HepG2 (cell line): ENCODE measurements around the gene GPBAR1. TPM values are rescaled to one million over a fixed set of nuclear protein-coding genes. Genes with fewer than 3 reads are reported as not detected.
A peak's percentile ranks its signal among the peaks of the same experiment; 100 is the strongest.

Experiments used
- CTCF ChIP-seq: sonication (generic); formaldehyde crosslinking; IDR thresholded peaks from 2 replicates; pipeline ENCODE4 v1.5.0; 2020; ENCODE audit warnings: mild to moderate bottlenecking, missing genetic modification reagents, moderate library complexity
- ELF1 ChIP-seq: sonication (generic); formaldehyde crosslinking; IDR thresholded peaks from 2 replicates; pipeline ENCODE4 v1.4.0; 2020; ENCODE audit warnings: missing genetic modification reagents
- FOXA1 ChIP-seq, 2 experiments: fragments of 450-650 bp in 1 of 2; sonication (generic) in 1 of 2; formaldehyde crosslinking in 1 of 2; IDR thresholded peaks; 2 replicates each; pipeline versions ENCODE4 v1.4.0 to v1.6.1; 2016 to 2020; ENCODE audit warnings: missing genetic modification reagents in 1 of 2
- FOXA3 ChIP-seq: IDR thresholded peaks from 2 replicates; pipeline ENCODE4 v1.6.1; 2016; ENCODE audit warnings: missing genetic modification reagents, missing compliant biosample characterization
- HNF4A ChIP-seq: sonication (generic); formaldehyde crosslinking; IDR thresholded peaks from 2 replicates; pipeline ENCODE4 v1.4.0; 2020; ENCODE audit warnings: missing genetic modification reagents
- KAT8 ChIP-seq: IDR thresholded peaks from 2 replicates; pipeline ENCODE4 v1.6.1; 2016; ENCODE audit warnings: missing genetic modification reagents, missing compliant biosample characterization
- MAFF ChIP-seq: IDR thresholded peaks from 2 replicates; pipeline ENCODE4 v1.6.1; 2011; ENCODE audit warnings: low read depth, low read length, improper control_type of control experiment
- MED1 ChIP-seq: sonication (generic); formaldehyde crosslinking; IDR thresholded peaks from 2 replicates; pipeline ENCODE4 v1.4.0; 2020; ENCODE audit warnings: missing genetic modification reagents
- NCOR1 ChIP-seq: fragments of 200-600 bp; sonication (generic); IDR thresholded peaks from 2 replicates; pipeline ENCODE4 v1.7.0; 2017; ENCODE audit warnings: antibody characterized with exemption, low read length, borderline replicate concordance
- NR2F1 ChIP-seq, 2 experiments: fragments of 450-650 bp in 1 of 2; formaldehyde crosslinking in 1 of 2; IDR thresholded peaks; 2 replicates each; pipeline versions ENCODE4 v1.5.0 to v1.6.1; 2016 to 2020; ENCODE audit warnings: mild to moderate bottlenecking in 1 of 2, missing compliant biosample characterization in 1 of 2, missing genetic modification reagents in 1 of 2, moderate library complexity in 1 of 2
- REPIN1 ChIP-seq: sonication (generic); formaldehyde crosslinking; IDR thresholded peaks from 2 replicates; pipeline ENCODE4 v1.8.0; 2022; ENCODE audit warnings: missing genetic modification reagents, low read depth, mild to moderate bottlenecking, borderline replicate concordance
- SP4 ChIP-seq: sonication (generic); formaldehyde crosslinking; IDR thresholded peaks from 2 replicates; pipeline ENCODE4 v1.8.1; 2023; ENCODE audit warnings: mild to moderate bottlenecking, missing genetic modification reagents
- XRCC5 ChIP-seq: fragments of 200-400 bp; formaldehyde crosslinking; optimal IDR thresholded peaks from 2 replicates; pipeline ENCODE3; 2017; ENCODE audit warnings: mild to moderate bottlenecking, low read length
- YEATS4 ChIP-seq: sonication (generic); formaldehyde crosslinking; IDR thresholded peaks from 2 replicates; pipeline ENCODE4 v1.4.0; 2020; ENCODE audit warnings: missing genetic modification reagents, borderline replicate concordance
- ZFY ChIP-seq: sonication (generic); formaldehyde crosslinking; IDR thresholded peaks from 2 replicates; pipeline ENCODE4 v1.4.0; 2020; ENCODE audit warnings: missing genetic modification reagents
- ZGPAT ChIP-seq: IDR thresholded peaks from 2 replicates; pipeline ENCODE4 v1.6.1; 2016; ENCODE audit warnings: mild to moderate bottlenecking
- ZNF343 ChIP-seq: sonication (generic); formaldehyde crosslinking; IDR thresholded peaks from 2 replicates; pipeline ENCODE4 v1.4.0; 2020; ENCODE audit warnings: mild to moderate bottlenecking, missing genetic modification reagents
- ZNF563 ChIP-seq: sonication (generic); formaldehyde crosslinking; IDR thresholded peaks from 2 replicates; pipeline ENCODE4 v1.8.0; 2022; ENCODE audit warnings: mild to moderate bottlenecking, moderate library complexity, missing genetic modification reagents
- ZNF652 ChIP-seq: IDR thresholded peaks from 2 replicates; pipeline ENCODE4 v1.6.1; 2016; ENCODE audit warnings: low read depth, borderline replicate concordance
- ZNF746 ChIP-seq: sonication (generic); formaldehyde crosslinking; IDR thresholded peaks from 2 replicates; pipeline ENCODE4 v1.8.0; 2022; ENCODE audit warnings: mild to moderate bottlenecking, missing genetic modification reagents
- ZNF772 ChIP-seq: sonication (generic); formaldehyde crosslinking; IDR thresholded peaks from 2 replicates; pipeline ENCODE4 v1.5.0; 2020; ENCODE audit warnings: mild to moderate bottlenecking, missing genetic modification reagents
- polyA plus RNA-seq, 8 experiments: library from polyadenylated mRNA; depleted of rRNA in 3 of 8; stranded (reverse) in 7 of 8; unstranded in 1 of 8; fragments of >200 nt; fragmentation: Illumina TruSeq in 4 of 8; extraction: Trizol in 4 of 8; gene quantifications; 2 replicates each; pipeline versions ENCODE4 v1.2.1 to v1.2.3, GENCODE V29; 2011 to 2016; ENCODE audit warnings: low read depth in 4 of 8, missing spikeins in 1 of 8, mixed read lengths in 1 of 8; ENCODE audit not compliant: insufficient read depth in 1 of 8
- total RNA-seq, 5 experiments: library from RNA; depleted of rRNA; stranded (reverse); fragments of >200 nt; fragmentation: Illumina TruSeq; extraction: Trizol; gene quantifications; 2 replicates each; pipeline ENCODE4 v1.2.3, GENCODE V29; 2016; ENCODE audit warnings: low read depth in 1 of 5
- TF ChIP-seq, protein P1 (sequence below): sonication (generic); formaldehyde crosslinking; conservative IDR thresholded peaks from 2 replicates; pipeline ENCODE4 v1.8.1; 2023; ENCODE audit warnings: missing genetic modification reagents
- TF ChIP-seq, protein P2 (sequence below): sonication (generic); formaldehyde crosslinking; IDR thresholded peaks from 2 replicates; pipeline ENCODE4 v1.5.1; 2020; ENCODE audit warnings: missing genetic modification reagents, mild to moderate bottlenecking, borderline replicate concordance

Gene GPBAR1
- total and polyA plus RNA-seq, 2 of the 13 experiments (the other 11 are each of a cell fraction or from before 2014, with no cell fraction given), result 0.05 to 0.09 TPM

DNA sequence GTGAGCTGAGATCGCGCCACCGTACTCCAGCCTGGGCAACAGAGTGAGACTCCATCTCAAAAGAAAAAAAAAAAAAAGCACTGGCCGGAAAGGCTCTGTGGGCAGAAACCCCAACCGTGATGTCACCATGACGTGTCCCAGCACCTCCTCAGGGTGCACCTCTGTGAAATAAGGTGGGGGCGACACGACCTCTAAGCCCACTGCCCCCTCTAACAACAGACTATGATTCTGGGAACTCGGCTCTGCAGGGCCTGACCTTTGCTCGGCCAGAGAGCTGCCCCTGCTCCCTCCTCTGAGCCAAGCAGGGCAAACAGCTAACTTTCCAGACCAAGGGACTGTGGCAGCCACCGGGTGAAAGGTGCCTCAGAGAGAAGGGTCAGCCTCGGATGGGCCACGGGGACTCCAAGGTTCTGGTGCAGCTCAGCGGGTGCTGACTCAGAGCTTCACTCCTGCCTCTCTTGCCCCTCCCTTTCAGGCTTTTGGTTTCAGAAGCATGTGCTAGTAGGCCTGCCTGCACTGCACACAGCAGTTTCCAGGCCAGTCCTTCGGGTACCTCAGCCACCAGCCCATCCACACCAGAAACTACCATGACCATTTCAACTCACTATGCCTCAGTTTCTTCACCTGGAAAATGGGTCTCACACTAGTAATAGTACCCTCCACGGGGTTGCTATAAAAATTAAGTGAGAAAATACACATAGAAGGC, 23.4 kb downstream of the GPBAR1 start (continued):
- peak; percentile 55; the same call in 1 of the 2 replicates for TF ChIP-seq MAFF
- TF ChIP-seq, protein P1, sequence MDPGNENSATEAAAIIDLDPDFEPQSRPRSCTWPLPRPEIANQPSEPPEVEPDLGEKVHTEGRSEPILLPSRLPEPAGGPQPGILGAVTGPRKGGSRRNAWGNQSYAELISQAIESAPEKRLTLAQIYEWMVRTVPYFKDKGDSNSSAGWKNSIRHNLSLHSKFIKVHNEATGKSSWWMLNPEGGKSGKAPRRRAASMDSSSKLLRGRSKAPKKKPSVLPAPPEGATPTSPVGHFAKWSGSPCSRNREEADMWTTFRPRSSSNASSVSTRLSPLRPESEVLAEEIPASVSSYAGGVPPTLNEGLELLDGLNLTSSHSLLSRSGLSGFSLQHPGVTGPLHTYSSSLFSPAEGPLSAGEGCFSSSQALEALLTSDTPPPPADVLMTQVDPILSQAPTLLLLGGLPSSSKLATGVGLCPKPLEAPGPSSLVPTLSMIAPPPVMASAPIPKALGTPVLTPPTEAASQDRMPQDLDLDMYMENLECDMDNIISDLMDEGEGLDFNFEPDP (CRISPR knock-in tag), result no peak
- TF ChIP-seq ZNF772 (CRISPR knock-in tag), result 0 out of 2 replicates have a peak, but pooled peaks have one; percentile 43
- TF ChIP-seq SP4 (CRISPR knock-in tag), result 0 out of 2 replicates have a peak, but pooled peaks have one; percentile 46
- TF ChIP-seq REPIN1, result peak; percentile 74; the same call in 1 of the 2 replicates
- no peak for TF ChIP-seq FOXA1 (IDR thresholded peaks at IDR 0.05)
- TF ChIP-seq FOXA1 (CRISPR knock-in tag; IDR thresholded peaks at IDR 0.05), result no peak
- TF ChIP-seq ZNF652 (CRISPR knock-in tag), result no peak
- TF ChIP-seq FOXA3 (CRISPR knock-in tag), result no peak
- TF ChIP-seq ZNF746 (CRISPR knock-in tag), result no peak
- TF ChIP-seq NCOR1, result 0 out of 2 replicates have a peak, but pooled peaks have one; percentile 10
- peak; percentile 40; the same call in 1 of the 2 replicates for TF ChIP-seq KAT8 (CRISPR knock-in tag)
- TF ChIP-seq ZFY (CRISPR knock-in tag), result peak; percentile 38; the same call in 1 of the 2 replicates
- TF ChIP-seq ZNF343 (CRISPR knock-in tag), result no peak
- TF ChIP-seq NR2F1 (CRISPR knock-in tag; IDR thresholded peaks at IDR 0.05), result peak in 1 of 2 experiments; percentile 39; a peak in 1 of 4 replicates
- TF ChIP-seq YEATS4 (CRISPR knock-in tag), result no peak
- TF ChIP-seq, protein P2, sequence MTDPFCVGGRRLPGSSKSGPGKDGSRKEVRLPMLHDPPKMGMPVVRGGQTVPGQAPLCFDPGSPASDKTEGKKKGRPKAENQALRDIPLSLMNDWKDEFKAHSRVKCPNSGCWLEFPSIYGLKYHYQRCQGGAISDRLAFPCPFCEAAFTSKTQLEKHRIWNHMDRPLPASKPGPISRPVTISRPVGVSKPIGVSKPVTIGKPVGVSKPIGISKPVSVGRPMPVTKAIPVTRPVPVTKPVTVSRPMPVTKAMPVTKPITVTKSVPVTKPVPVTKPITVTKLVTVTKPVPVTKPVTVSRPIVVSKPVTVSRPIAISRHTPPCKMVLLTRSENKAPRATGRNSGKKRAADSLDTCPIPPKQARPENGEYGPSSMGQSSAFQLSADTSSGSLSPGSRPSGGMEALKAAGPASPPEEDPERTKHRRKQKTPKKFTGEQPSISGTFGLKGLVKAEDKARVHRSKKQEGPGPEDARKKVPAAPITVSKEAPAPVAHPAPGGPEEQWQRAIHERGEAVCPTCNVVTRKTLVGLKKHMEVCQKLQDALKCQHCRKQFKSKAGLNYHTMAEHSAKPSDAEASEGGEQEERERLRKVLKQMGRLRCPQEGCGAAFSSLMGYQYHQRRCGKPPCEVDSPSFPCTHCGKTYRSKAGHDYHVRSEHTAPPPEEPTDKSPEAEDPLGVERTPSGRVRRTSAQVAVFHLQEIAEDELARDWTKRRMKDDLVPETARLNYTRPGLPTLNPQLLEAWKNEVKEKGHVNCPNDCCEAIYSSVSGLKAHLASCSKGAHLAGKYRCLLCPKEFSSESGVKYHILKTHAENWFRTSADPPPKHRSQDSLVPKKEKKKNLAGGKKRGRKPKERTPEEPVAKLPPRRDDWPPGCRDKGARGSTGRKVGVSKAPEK (CRISPR knock-in tag), result peak; percentile 45; the same call in 1 of the 2 replicates
- 0 out of 2 replicates have a peak, but pooled peaks have one; percentile 11 for TF ChIP-seq ZNF563 (CRISPR knock-in tag)
- no peak for TF ChIP-seq ELF1 (CRISPR knock-in tag)
- TF ChIP-seq XRCC5, result peak; percentile 86
- no peak for TF ChIP-seq CTCF
- 0 out of 2 replicates have a peak, but pooled peaks have one; percentile 31 for TF ChIP-seq MED1 (CRISPR knock-in tag)
- TF ChIP-seq ZGPAT (CRISPR knock-in tag), result peak; percentile 59
- peak; percentile 88 for TF ChIP-seq HNF4A (CRISPR knock-in tag)
